ENCODE results near the gene C10orf90. TPM values are rescaled to one million over a fixed set of nuclear protein-coding genes. Genes with fewer than 3 reads are reported as not detected.

Gene C10orf90
- polyA plus RNA-seq, 3 donors = not detected

DNA sequence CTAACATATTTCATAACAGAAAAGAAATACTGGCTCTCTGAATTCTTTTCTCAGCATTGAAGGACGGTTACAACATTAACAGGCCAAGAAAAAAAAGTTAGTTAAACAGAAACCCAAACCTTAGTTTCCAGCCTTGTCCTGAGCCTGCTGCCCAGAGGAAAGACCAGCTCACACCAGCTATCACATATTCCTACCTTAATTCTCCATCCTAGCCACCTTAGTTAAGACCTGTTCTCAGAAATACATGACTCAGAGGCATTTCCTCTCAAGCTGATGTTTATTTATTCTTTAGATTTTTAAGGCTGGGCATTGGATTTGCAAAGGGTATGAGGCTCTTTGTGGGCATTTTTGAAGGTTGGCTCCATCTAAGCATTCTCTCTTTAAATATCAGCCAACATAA, 247.9 kb downstream of the C10orf90 start:
- DNase-seq = no peak
- Mint-ChIP-seq H3K27ac (no peak overlapping the region), H3K4me3 (no peak overlapping the region), H3K4me1 (no peaks in the 10 kb centered on the region), H3K36me3 (no peaks in the 10 kb centered on the region), H3K27me3 (ENCODE audit: low read depth in 3 of 3) (peaks cover 0 to 12% (median 2%) of the 10 kb centered on the region in 3 donors), H3K9me3 (peaks cover 7 to 24% (median 12%) of the 10 kb centered on the region in 7 donors)
- no CpG with 5 or more reads among the region's 1 CpG for WGBS (ENCODE audit: insufficient coverage)
- H3K27me3 ChIP-seq (ENCODE audit: control insufficient read depth in 2 of 2, insufficient read depth in 2 of 2, low read length in 2 of 2) = no peaks in the 10 kb centered on the region
- TF ChIP-seq, protein P1, sequence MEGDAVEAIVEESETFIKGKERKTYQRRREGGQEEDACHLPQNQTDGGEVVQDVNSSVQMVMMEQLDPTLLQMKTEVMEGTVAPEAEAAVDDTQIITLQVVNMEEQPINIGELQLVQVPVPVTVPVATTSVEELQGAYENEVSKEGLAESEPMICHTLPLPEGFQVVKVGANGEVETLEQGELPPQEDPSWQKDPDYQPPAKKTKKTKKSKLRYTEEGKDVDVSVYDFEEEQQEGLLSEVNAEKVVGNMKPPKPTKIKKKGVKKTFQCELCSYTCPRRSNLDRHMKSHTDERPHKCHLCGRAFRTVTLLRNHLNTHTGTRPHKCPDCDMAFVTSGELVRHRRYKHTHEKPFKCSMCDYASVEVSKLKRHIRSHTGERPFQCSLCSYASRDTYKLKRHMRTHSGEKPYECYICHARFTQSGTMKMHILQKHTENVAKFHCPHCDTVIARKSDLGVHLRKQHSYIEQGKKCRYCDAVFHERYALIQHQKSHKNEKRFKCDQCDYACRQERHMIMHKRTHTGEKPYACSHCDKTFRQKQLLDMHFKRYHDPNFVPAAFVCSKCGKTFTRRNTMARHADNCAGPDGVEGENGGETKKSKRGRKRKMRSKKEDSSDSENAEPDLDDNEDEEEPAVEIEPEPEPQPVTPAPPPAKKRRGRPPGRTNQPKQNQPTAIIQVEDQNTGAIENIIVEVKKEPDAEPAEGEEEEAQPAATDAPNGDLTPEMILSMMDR (IDR thresholded peaks at IDR 0.05) = no peak
- H3K36me3 ChIP-seq (replicated peaks in 1 of 2; ENCODE audit: control insufficient read depth in 1 of 2, insufficient read depth in 2 of 2, low read length in 2 of 2) = no peaks in the 10 kb centered on the region
- H3K79me2 ChIP-seq (ENCODE audit: insufficient read depth, low read length) = no peaks in the 10 kb centered on the region
- intact Hi-C loops (cut with micrococcal nuclease) = no loop called here
- H4K20me1 ChIP-seq (ENCODE audit: insufficient read depth, low read length) = no peaks in the 10 kb centered on the region
- H3K27ac ChIP-seq (ENCODE audit: low read depth in 1 of 2, low read length in 2 of 2) = no peak overlapping the region
- no peaks in the 10 kb centered on the region for H3K4me1 ChIP-seq (ENCODE audit: control insufficient read depth in 1 of 2, insufficient read depth in 2 of 2, low read length in 2 of 2)
- H3K9me3 ChIP-seq (replicated peaks in 1 of 2; ENCODE audit: control insufficient read depth in 1 of 2, insufficient read depth in 1 of 2, low read length in 2 of 2) = peaks cover 12 to 19% of the 10 kb centered on the region in 2 donors
- no peak overlapping the region for H3K4me2 ChIP-seq (replicated peaks; ENCODE audit: extremely low read depth, low read length, poor library complexity, severe bottlenecking)
- no peak overlapping the region for H3K4me3 ChIP-seq (replicated peaks in 1 of 3; ENCODE audit: low read depth in 2 of 3, low read length in 3 of 3)
- H2AFZ ChIP-seq (ENCODE audit: insufficient read depth, low read depth, low read length, poor library complexity, severe bottlenecking) = no peak overlapping the region
- H3K9ac ChIP-seq (ENCODE audit: insufficient read depth, low read length, poor library complexity, severe bottlenecking) = no peak overlapping the region

DNA sequence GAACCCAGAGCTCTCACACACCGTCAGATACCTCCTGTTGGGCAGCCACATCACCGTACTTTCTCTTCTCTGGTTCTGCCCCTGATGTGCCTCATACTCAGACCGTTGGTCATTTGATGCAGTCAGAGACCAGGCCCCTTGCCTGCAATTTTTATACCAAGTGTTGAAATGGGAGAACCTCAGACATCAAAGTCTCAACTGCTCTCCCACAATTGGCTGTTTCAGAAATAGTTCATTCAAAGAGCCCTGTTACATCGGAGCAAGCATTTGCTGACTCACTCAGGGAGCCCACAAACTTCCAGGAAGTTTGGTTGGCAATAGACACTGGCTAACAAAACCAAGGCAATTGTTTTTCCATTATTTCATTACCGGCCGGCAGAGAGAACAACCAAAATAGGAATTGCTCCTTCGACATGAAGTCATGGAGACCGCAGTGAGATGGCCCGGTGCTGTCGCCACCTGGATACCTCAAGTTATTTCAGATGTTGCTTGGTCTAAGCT, 248.7 kb downstream of the C10orf90 start:
- Mint-ChIP-seq H3K4me3 (no peak overlapping the region), H3K9me3 (peaks cover 7 to 24% (median 12%) of the 10 kb centered on the region in 7 donors), H3K4me1 (no peaks in the 10 kb centered on the region), H3K27ac (no peak overlapping the region), H3K36me3 (no peaks in the 10 kb centered on the region), H3K27me3 (ENCODE audit: low read depth in 3 of 3) (peaks cover 0 to 12% (median 2%) of the 10 kb centered on the region in 3 donors)
- no peak overlapping the region for H3K9ac ChIP-seq (ENCODE audit: insufficient read depth, low read length, poor library complexity, severe bottlenecking)
- H3K4me3 ChIP-seq (replicated peaks in 1 of 3; ENCODE audit: low read depth in 2 of 3, low read length in 3 of 3) = no peak overlapping the region
- intact Hi-C loops (cut with micrococcal nuclease) = no loop called here
- no peaks in the 10 kb centered on the region for H3K79me2 ChIP-seq (ENCODE audit: insufficient read depth, low read length)
- H2AFZ ChIP-seq (ENCODE audit: insufficient read depth, low read depth, low read length, poor library complexity, severe bottlenecking) = no peak overlapping the region
- H4K20me1 ChIP-seq (ENCODE audit: insufficient read depth, low read length) = no peaks in the 10 kb centered on the region
- H3K4me2 ChIP-seq (replicated peaks; ENCODE audit: extremely low read depth, low read length, poor library complexity, severe bottlenecking) = no peak overlapping the region
- no peak for DNase-seq
- TF ChIP-seq, protein P1 (IDR thresholded peaks at IDR 0.05) = no peak
- peaks cover 12 to 19% of the 10 kb centered on the region in 2 donors for H3K9me3 ChIP-seq (replicated peaks in 1 of 2; ENCODE audit: control insufficient read depth in 1 of 2, insufficient read depth in 1 of 2, low read length in 2 of 2)
- WGBS (ENCODE audit: insufficient coverage) = 61% methylated on average over 9 of the region's 10 CpGs
- no peaks in the 10 kb centered on the region for H3K36me3 ChIP-seq (replicated peaks in 1 of 2; ENCODE audit: control insufficient read depth in 1 of 2, insufficient read depth in 2 of 2, low read length in 2 of 2)
- H3K27me3 ChIP-seq (ENCODE audit: control insufficient read depth in 2 of 2, insufficient read depth in 2 of 2, low read length in 2 of 2) = no peaks in the 10 kb centered on the region
- H3K4me1 ChIP-seq (ENCODE audit: control insufficient read depth in 1 of 2, insufficient read depth in 2 of 2, low read length in 2 of 2) = no peaks in the 10 kb centered on the region
- H3K27ac ChIP-seq (ENCODE audit: low read depth in 1 of 2, low read length in 2 of 2) = no peak overlapping the region
